Stimulated activated naive B cell treated with anti-CD40 and anti-IgM and Interleukin-4, amounts not matched to agents 10 μg/mL and 1 μg/mL and 100 μg/mL, for 72 hours (primary cell): ENCODE results near the gene ABTB2.

Experiments
- ATAC-seq, 2 donors: fragments of 150-1000 bp; cut with Tn5 transposase; replicated peaks; 2 replicates each; pipeline ENCODE4 v1.10.0; 2021; ENCODE audit warnings: moderate library complexity in 1 of 2
- DNase-seq: peaks from one replicate; pipeline ENCODE4 v3.0.0; 2021
- H3K27ac Mint-ChIP-seq: one replicate; pipeline ENCODE4 v1.8.0; 2022; ENCODE audit warnings: mild to moderate bottlenecking, mixed read lengths
- H3K27me3 Mint-ChIP-seq, 2 donors: one replicate each; pipeline ENCODE4 v1.8.0; 2022; ENCODE audit warnings: mixed read lengths in 2 of 2
- H3K36me3 Mint-ChIP-seq, 2 donors: one replicate each; pipeline ENCODE4 v1.8.0; 2022; ENCODE audit warnings: mixed read lengths in 2 of 2, mild to moderate bottlenecking in 1 of 2
- H3K4me1 Mint-ChIP-seq, 2 donors: one replicate each; pipeline ENCODE4 v1.8.0; 2022; ENCODE audit warnings: mixed read lengths in 2 of 2, mild to moderate bottlenecking in 1 of 2
- H3K4me3 Mint-ChIP-seq, 2 donors: one replicate each; pipeline ENCODE4 v1.8.0; 2022; ENCODE audit warnings: mild to moderate bottlenecking in 2 of 2, mixed read lengths in 2 of 2, moderate library complexity in 1 of 2
- H3K9me3 Mint-ChIP-seq, 2 donors: one replicate each; pipeline ENCODE4 v1.8.0; 2022; ENCODE audit warnings: mixed read lengths in 2 of 2, mild to moderate bottlenecking in 1 of 2

ABTB2 gene

DNA sequence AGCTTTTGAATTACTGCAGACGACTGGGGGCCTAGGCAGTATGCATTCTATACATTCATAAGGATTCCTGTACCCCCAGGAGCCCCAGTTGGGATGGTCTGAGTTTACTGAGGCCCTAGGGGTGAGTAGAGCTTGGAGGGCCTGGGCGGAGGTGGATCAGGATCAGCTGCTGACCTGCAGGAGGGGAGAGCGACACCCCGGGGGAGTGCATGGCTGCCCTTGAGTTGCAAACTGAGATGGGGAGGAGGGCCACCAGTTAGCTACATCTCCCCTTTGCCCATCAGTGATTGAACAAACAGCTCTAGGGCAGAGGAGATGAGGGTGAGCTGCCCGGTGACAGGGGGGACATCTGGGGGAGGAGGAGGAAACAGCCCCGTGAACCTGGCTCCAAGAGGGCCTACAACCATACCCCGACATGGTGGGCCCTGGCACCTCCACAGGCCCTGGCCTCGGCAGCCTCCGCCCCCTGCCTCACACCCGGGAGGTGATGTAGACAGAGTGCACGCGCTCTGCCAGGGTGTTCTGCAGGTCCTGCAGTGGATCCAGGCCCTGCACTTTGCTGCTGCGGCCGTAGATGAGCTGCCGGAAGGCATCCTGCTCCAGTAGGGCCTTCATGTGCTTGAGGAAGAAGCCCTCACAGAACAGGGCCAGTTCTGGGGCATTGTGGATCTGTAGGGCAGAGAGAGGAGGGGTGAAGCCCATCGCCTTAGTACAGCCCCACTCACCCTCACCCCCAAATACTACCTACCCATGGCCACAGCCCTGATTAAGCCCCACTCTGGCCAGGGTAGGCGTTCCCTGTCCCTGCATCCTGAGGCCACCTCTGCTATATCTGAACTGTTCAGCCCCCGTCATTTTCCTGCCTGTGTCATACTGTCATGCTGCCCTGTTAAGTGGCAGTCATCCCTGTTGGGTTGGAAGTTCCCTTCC is 205.6 kb downstream of the ABTB2 start:
- ATAC-seq: no peak
- no peaks in the 10 kb centered on the region for H3K9me3 Mint-ChIP-seq

DNA sequence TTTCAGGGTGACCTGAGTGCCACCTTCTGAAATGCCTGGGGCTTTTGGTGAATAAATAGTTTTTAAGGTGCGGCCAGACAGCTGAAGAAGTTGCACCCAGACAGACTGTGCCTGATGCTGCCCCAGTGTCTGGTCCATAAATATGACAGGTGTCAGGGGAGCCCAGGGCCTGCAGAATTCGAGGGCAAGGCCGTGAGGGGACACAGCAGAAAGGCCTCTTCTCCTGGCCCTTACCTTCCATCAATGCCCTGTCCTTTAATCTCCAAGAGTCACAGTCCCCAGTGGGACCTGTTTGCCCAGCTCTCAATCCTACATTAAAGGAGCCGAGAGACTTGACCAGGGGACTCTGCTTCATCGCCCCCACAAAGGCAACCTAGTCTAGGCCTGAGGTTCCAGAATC is 206.6 kb downstream of the ABTB2 start:
- Mint-ChIP-seq H3K4me1 (peaks cover 39 to 52% of the 10 kb centered on the region in 2 donors), H3K27ac (no peak overlapping the region), H3K36me3 (peaks cover 50 to 79% of the 10 kb centered on the region in 2 donors), H3K4me3 (no peak overlapping the region), H3K27me3 (no peaks in the 10 kb centered on the region), H3K9me3 (no peaks in the 10 kb centered on the region)
- no peak for ATAC-seq
- DNase-seq: no peak

More for the DNA sequence above, 205.6 kb downstream of the ABTB2 start:
- Mint-ChIP-seq H3K27ac (peak overlapping the region; percentile 56), H3K4me1 (peaks cover 36 to 43% of the 10 kb centered on the region in 2 donors), H3K4me3 (no peak overlapping the region), H3K27me3 (no peaks in the 10 kb centered on the region), H3K36me3 (peaks cover 44 to 73% of the 10 kb centered on the region in 2 donors)
- no peak for DNase-seq

DNA sequence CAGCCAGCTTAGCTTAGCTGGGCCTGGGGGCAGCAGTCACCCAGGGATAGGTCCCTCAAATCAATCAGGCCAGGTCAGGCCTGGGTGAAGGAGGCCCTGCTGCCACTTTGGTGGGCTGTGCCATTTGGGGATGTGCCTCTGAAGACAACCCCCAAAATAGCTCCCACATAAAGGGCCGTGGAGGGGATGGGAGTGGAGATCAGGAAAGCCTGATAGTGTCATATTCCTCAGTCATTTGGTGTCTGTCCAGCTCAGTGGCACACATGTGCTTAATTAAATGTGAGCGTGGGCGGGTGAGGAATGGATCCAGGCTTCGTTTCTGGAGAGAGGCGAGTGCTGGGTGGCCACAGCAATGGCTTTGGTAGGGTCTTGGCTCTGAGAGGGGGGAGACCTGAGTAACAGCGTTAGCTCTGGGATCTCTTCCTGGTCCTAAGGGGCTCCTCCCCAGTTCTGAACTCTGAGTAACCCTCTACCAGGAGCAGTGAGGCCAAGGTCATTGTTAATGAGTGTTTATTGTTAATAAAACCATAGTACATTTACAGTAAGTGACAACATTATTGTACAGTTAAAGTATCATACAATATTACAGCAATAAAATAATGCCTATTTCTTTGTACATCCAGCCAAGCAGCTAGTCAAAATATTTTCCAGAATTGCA is 207.2 kb downstream of the ABTB2 start:
- no peaks in the 10 kb centered on the region for H3K9me3 Mint-ChIP-seq
- DNase-seq (no peak), ATAC-seq (no peak)
- H3K4me3 Mint-ChIP-seq: no peak overlapping the region
- H3K36me3 Mint-ChIP-seq: peaks cover 53 to 75% of the 10 kb centered on the region in 2 donors
- peak overlapping the region; percentile 37 for H3K27ac Mint-ChIP-seq
- peaks cover 35 to 58% of the 10 kb centered on the region in 2 donors for H3K4me1 Mint-ChIP-seq
- H3K27me3 Mint-ChIP-seq: no peaks in the 10 kb centered on the region

DNA sequence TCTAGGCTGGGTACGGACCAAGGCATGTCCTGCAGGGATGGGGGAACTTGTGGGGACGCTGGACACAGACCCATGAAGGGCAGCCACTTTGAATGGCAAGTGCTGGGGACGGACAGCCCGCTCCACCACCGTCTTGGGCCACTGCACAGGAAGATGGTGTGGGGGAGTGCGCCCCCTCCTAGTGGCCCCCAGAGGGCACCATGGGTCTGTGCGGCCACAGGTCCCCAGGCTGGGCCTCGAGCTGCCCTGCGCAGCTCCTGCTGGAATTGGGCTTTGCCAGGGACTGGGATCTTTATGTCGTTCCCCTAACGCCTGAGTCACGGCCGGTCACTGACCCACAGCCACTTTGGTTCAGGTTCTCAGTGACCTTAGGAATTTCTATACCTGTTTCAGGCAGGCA is 208.0 kb downstream of the ABTB2 start:
- Mint-ChIP-seq H3K9me3 (no peaks in the 10 kb centered on the region), H3K4me1 (peaks cover 39 to 61% of the 10 kb centered on the region in 2 donors), H3K27me3 (no peaks in the 10 kb centered on the region), H3K4me3 (no peak overlapping the region), H3K27ac (no peak overlapping the region), H3K36me3 (peaks cover 54 to 77% of the 10 kb centered on the region in 2 donors)
- no peak for DNase-seq
- ATAC-seq: no peak

DNA sequence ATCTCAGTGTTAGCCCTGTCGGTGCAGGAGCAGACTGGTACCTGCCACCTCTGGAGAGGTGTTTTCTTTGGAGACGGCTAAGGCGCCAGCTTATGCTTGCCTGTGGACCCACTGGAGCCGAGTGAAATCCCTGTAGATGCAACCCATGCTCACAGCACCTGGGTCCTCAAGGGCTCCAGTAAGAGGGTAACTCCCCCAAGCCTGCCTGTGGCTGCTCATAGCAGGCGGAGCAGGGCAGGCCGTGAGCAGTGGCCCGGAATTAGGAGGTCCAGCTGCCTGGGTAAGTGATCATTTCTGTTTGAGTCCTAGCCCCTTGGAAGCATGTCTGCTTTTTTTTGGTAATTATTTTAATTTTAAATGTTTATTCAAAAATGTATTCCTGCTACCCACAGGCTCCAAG is 208.5 kb downstream of the ABTB2 start:
- ATAC-seq: no peak
- H3K4me3 Mint-ChIP-seq: no peak overlapping the region
- H3K27me3 Mint-ChIP-seq: no peaks in the 10 kb centered on the region
- peaks cover 58 to 80% of the 10 kb centered on the region in 2 donors for H3K36me3 Mint-ChIP-seq
- H3K27ac Mint-ChIP-seq: no peak overlapping the region
- no peaks in the 10 kb centered on the region for H3K9me3 Mint-ChIP-seq
- no peak for DNase-seq
- H3K4me1 Mint-ChIP-seq: peaks cover 37 to 57% of the 10 kb centered on the region in 2 donors

DNA sequence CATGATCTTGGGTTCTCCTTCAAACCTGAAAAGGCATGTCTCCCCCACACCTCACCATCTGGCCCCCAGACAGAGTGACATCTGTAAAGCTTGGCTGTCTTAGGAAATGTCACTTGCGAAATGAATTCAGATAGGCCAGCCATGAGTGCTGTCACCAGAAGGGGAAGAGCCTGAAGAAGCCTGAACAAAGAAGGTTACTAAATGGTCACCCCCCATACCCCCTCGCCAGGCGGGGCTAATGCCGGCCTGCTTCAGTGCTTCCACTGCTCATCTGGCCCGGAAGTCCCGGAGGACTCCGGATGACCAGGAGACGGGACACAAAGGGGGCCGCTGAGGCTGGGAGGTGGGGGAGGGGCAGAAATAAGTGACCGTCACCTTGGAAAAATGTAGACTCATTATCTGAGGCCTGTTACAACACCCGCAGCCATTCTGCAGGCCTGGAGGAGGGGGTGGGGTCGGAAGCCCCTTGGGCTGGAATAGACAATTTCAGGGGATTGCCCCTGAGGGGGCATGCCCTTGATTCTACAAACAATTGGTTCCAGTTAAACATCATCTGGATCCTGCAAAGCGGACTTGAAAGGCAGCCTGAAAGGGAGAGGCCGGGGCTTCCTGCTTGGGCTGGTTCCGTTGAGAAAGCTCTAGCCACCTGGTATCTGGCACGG is 209.2 kb downstream of the ABTB2 start:
- no peaks in the 10 kb centered on the region for H3K9me3 Mint-ChIP-seq
- peaks cover 55 to 73% of the 10 kb centered on the region in 2 donors for H3K36me3 Mint-ChIP-seq
- H3K27me3 Mint-ChIP-seq: no peaks in the 10 kb centered on the region
- no peak overlapping the region for H3K4me3 Mint-ChIP-seq
- H3K4me1 Mint-ChIP-seq: peaks cover 31 to 51% of the 10 kb centered on the region in 2 donors
- peak overlapping the region; percentile 67 for H3K27ac Mint-ChIP-seq
- no peak for DNase-seq
- ATAC-seq: no peak

DNA sequence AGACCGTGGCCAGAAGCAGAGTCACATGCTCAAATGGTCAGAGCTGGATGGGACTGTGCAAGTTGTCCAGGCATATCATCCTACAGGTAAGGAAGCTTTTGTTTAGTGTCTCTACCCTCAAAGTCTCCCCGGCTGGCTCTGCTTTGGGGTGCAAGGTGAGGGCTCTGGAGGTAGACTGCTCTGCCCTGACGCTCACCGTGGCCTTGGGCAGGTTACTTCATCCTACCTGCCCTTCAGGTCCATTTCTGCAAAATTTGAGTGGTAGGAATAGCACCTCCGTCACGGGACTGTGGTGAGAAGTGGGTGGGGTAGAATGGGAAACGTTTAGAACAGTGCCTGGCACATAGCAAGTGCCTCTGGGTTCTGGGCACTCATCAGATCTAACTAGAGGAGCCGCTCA is 210.2 kb downstream of the ABTB2 start:
- H3K4me3 Mint-ChIP-seq: no peak overlapping the region
- H3K27me3 Mint-ChIP-seq: no peaks in the 10 kb centered on the region
- ATAC-seq: no peak
- no peaks in the 10 kb centered on the region for H3K9me3 Mint-ChIP-seq
- no peak for DNase-seq
- peaks cover 56 to 73% of the 10 kb centered on the region in 2 donors for H3K36me3 Mint-ChIP-seq
- no peak overlapping the region for H3K27ac Mint-ChIP-seq
- peaks cover 20 to 40% of the 10 kb centered on the region in 2 donors for H3K4me1 Mint-ChIP-seq

DNA sequence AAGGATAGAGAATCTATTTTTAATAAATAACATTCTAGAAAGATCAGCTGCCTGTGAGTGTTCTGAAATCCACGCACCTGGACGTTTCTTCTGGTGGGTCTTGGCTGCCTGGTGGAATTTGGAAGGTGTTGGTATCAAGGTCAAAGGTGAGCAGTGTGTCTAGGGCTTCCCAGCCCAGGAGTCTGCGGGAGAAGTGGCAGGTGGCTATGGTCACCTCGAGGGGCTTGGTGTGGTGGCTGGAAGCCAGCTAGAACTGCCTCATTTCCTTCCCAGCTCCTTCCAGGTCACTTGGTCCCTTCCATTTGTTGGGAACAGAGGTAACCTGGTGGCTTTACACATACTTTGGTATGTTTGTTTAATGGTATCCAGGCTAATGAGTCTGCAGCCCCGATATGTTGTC is 210.9 kb downstream of the ABTB2 start:
- peak overlapping the region; percentile 65 for H3K27ac Mint-ChIP-seq
- ATAC-seq: no peak
- no peak overlapping the region for H3K4me3 Mint-ChIP-seq
- peaks cover 17 to 33% of the 10 kb centered on the region in 2 donors for H3K4me1 Mint-ChIP-seq
- peaks cover 56 to 75% of the 10 kb centered on the region in 2 donors for H3K36me3 Mint-ChIP-seq
- DNase-seq: no peak
- no peaks in the 10 kb centered on the region for H3K27me3 Mint-ChIP-seq
- H3K9me3 Mint-ChIP-seq: no peaks in the 10 kb centered on the region

DNA sequence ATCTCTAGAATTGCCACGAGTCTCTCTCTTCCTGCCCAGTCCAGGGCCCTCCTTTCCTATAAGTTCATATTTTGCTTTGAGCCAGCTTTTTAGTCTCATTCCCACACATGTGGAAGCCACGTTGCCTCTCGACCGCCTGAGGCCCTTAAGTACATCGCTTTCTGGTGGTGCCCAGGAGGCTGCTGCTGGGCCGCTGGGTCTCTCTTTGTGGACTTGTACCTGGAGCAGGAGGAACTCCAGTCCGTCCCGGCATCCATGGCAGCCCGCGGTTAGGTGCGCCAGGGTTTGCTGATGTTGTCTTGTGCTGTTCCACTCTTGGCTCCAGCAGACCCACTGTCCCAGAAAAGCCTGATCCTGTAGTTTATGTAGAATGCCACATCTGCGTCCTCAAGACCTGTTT is 211.4 kb downstream of the ABTB2 start:
- H3K4me1 Mint-ChIP-seq: peaks cover 14 to 29% of the 10 kb centered on the region in 2 donors
- DNase-seq (no peak), ATAC-seq (no peak)
- H3K36me3 Mint-ChIP-seq: peaks cover 55 to 75% of the 10 kb centered on the region in 2 donors
- no peaks in the 10 kb centered on the region for H3K9me3 Mint-ChIP-seq
- H3K27me3 Mint-ChIP-seq: no peaks in the 10 kb centered on the region
- H3K27ac Mint-ChIP-seq: peak overlapping the region; percentile 7
- no peak overlapping the region for H3K4me3 Mint-ChIP-seq

DNA sequence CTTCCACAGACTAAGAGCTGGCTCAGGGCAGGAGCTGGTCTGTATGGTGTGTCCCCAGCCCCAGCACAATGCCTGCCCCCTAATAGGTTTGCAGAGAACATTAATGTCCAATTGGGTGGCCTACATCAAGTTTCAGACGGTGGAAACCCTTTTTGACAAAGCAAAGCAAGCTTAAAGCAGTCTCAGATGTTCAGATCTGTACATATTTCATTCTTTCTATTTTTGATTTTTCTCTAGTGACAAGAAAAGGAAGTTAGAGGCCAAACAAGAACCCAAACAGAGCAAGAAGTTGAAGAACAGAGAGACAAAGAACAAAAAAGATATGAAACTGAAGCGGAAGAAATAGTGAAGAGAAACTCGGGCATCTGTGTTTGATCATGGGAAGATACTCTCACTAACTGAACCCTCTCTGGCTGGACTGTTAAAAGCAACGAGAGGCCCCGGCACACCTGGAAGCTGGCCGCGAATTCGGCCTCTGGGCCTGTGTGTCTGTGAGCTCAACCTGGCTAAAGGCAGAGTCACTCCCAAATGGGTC is 211.9 kb downstream of the ABTB2 start:
- peak overlapping the region; percentile 81 for H3K27ac Mint-ChIP-seq
- no peak for DNase-seq
- peak overlapping the region in 1 of 2 donors; percentile 26 for H3K4me3 Mint-ChIP-seq
- peak; percentile 53 to 67 for ATAC-seq
- peaks cover 56 to 75% of the 10 kb centered on the region in 2 donors for H3K36me3 Mint-ChIP-seq
- H3K4me1 Mint-ChIP-seq: peaks cover 14 to 25% of the 10 kb centered on the region in 2 donors
- H3K27me3 Mint-ChIP-seq: no peaks in the 10 kb centered on the region
- H3K9me3 Mint-ChIP-seq: no peaks in the 10 kb centered on the region

DNA sequence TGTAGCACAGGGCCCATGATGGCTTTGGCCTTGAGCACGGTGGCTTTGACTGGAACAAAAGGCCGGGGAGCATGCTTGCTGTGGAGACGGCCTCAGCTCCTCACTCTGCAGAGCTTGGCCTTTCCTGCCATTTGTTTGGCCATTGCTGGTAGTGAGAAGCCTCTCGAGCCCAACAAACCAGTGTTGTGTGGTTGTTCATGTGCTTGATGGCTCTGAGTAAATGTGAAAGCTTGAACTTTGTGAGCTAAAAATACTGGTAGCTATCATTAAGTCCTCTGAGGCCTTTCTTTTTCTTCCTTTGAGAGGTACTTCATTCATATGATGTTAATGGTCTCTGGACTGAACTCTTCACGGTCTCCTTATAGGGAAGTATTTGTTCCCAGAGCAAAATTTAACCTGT is 212.7 kb downstream of the ABTB2 start:
- Mint-ChIP-seq H3K4me1 (peaks cover 14 to 25% of the 10 kb centered on the region in 2 donors), H3K36me3 (peaks cover 52 to 75% of the 10 kb centered on the region in 2 donors), H3K27ac (peak overlapping the region; percentile 37), H3K27me3 (no peaks in the 10 kb centered on the region), H3K4me3 (no peak overlapping the region), H3K9me3 (no peaks in the 10 kb centered on the region)
- ATAC-seq: peak; percentile 54 to 57
- no peak for DNase-seq

DNA sequence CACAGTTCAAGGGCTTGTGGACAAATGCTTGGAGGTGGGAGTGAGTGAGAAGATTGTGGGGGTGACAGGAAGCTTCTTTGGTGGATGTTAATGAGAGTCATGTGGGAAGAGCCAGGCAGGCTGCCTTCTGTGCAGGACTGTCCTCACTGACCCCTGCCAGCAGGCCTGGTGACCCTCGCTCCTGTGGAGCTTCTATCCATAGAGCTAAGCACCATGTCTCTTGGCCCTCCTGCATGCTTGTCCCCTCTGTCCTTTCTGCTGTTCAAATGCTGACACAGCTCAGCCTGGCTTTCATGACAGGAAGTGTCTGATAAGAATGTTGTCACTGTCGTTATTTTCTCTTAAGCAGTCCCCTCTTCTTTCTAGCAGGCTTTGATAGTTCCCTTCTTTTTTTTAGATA is 214.8 kb downstream of the ABTB2 start:
- peaks cover 62 to 80% of the 10 kb centered on the region in 2 donors for H3K36me3 Mint-ChIP-seq
- DNase-seq (no peak), ATAC-seq (no peak)
- no peaks in the 10 kb centered on the region for H3K9me3 Mint-ChIP-seq
- H3K4me1 Mint-ChIP-seq: peaks cover 14 to 25% of the 10 kb centered on the region in 2 donors
- no peaks in the 10 kb centered on the region for H3K27me3 Mint-ChIP-seq
- H3K4me3 Mint-ChIP-seq: no peak overlapping the region
- H3K27ac Mint-ChIP-seq: peak overlapping the region; percentile 26

DNA sequence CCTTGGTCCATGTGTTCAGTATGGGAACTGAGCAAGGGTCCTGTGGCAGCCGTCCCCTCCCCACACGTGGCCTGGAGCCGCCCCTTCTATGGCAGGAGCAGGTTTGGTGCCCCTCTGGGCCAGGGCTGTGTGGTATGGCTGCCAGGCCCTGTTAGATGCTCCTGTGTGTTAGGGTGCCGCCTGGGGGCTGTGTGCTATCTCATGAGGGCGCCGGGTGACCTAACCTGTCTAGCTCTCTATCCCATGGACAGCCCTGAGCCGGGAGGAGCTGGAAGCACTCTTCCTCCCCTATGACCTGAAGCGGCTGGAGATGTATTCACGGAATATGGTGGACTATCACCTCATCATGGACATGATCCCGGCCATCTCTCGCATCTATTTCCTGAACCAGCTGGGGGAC is 217.7 kb downstream of the ABTB2 start:
- no peak for ATAC-seq
- peaks cover 61 to 84% of the 10 kb centered on the region in 2 donors for H3K36me3 Mint-ChIP-seq

DNA sequence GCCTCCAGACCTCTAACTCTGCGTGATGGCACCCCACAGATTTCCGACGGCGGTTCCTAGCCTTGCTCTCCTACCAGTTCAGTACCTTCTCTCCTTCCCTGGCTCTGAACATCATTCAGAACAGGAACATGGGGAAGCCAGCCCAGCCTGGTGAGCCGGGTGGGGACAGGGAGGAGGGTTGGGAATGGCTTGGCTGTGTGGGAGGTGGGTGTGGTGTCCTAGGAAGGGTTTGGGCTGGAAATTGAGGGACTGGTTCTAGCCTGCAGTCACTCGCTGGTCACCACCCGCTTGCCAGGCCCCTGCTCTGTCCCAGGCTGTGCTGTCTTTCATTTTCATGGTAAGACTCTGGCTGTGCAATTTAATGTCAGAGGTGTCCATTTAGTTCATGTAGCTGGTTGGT is 218.5 kb downstream of the ABTB2 start:
- H3K27me3 Mint-ChIP-seq: no peaks in the 10 kb centered on the region
- no peak overlapping the region for H3K4me3 Mint-ChIP-seq
- H3K9me3 Mint-ChIP-seq: no peaks in the 10 kb centered on the region
- H3K36me3 Mint-ChIP-seq: peaks cover 55 to 78% of the 10 kb centered on the region in 2 donors
- no peak overlapping the region for H3K27ac Mint-ChIP-seq
- ATAC-seq: no peak
- peaks cover 0 to 3% of the 10 kb centered on the region in 2 donors for H3K4me1 Mint-ChIP-seq
- DNase-seq: no peak

More for the DNA sequence above, 217.7 kb downstream of the ABTB2 start:
- Mint-ChIP-seq H3K4me1 (peaks cover 5 to 8% of the 10 kb centered on the region in 2 donors), H3K4me3 (no peak overlapping the region), H3K9me3 (no peaks in the 10 kb centered on the region), H3K27me3 (no peaks in the 10 kb centered on the region), H3K27ac (no peak overlapping the region)
- no peak for DNase-seq
